Measurements from ENCODE around the gene MIER2.
A peak's percentile ranks its signal among the peaks of the same experiment; 100 is the strongest.
"Not testable (repeated sequence)": the region's sequence is repeated elsewhere in the genome, so short reads cannot be mapped to it uniquely, and the experiment has no call there.

Gene MIER2, protein sequence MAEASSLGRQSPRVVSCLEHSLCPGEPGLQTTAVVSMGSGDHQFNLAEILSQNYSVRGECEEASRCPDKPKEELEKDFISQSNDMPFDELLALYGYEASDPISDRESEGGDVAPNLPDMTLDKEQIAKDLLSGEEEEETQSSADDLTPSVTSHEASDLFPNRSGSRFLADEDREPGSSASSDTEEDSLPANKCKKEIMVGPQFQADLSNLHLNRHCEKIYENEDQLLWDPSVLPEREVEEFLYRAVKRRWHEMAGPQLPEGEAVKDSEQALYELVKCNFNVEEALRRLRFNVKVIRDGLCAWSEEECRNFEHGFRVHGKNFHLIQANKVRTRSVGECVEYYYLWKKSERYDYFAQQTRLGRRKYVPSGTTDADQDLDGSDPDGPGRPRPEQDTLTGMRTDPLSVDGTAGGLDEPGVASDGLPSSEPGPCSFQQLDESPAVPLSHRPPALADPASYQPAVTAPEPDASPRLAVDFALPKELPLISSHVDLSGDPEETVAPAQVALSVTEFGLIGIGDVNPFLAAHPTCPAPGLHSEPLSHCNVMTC

GRCh38 chr19:344625-345319, at the start of gene MIER2:
Gene MIER2, minus strand, starts transcription at chr19:344796. Its CDS starts 14 bp downstream, at chr19:344782.
- peak; percentile 87 for DNase-seq (ENCODE audit: low read depth)

DNA sequence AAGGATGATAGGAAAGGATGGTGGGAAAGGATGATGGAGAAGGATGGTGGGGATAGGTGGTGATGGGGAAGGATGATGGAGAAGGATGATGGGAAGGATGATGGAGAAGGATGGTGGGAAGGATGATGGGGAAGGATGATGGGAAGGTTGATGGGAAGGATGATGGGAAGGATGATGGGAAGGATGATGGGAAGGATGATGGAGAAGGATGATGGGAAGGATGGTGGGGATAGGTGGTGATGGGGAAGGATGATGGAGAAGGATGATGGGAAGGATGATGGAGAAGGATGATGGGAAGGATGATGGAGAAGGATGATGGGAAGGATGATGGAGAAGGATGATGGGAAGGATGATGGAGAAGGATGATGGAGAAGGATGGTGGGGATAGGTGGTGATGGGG, 49.0 kb upstream of the MIER2 start:
- DNase-seq (ENCODE audit: low read depth) = not testable (repeated sequence)

DNA sequence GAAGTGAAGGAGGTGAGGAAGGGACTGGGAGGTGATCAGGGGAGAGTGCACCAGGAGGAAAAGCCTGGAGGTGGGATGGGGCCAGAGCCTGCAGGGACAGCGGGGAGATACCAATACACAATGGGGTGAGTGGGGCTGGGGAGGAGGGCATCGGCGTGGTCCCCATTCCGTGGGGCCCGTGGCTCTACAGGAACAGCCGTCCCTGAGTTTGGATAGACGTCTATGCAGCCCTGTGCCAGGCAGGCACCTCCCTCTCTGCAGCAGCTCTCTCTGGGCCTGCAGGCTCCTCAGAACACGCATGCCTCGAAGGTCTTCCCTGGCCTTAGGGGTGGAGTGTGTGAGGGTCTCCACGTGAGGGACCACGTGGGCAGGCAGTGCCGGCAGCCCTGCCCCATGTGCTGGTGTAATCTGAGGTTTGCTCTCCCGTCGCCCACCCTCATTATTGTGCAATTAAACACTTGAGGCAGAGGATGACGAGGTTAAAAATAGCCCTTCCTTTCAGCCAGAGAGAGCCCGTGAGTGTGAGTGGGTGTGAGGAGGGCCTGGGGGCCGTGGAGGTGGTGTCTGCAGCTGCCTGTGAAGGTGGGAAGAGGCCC, 47.9 kb upstream of the MIER2 start:
- DNase-seq (ENCODE audit: low read depth) = no peak

GRCh38 chr19:391726-392374, 47.3 kb upstream of the MIER2 start:
- no peak for DNase-seq (ENCODE audit: low read depth)

- no peak for DNase-seq (ENCODE audit: low read depth)
These were observed 46.6 kb upstream of the MIER2 start for GRCh38 chr19:391207-391557.

GRCh38 chr19:390386-391206, 46.0 kb upstream of the MIER2 start:
- DNase-seq (ENCODE audit: low read depth) = no peak

DNA sequence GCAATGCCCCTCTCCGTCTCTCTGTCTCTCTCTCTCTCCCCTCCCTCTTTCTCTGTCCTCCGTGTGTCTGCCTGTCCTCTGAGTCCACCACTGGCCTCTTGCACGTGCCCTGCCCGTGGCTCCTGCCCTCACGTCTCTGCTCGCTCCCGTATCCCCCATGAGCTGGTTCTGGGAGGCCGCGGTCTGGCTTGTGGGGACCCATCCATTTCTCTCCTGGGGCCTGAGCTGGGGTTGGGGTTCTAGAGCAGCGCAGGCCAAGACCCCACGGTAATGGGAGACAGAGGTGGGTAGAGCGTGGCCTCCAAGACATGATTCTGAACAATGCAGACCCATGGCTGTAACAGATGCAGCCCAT, 45.3 kb upstream of the MIER2 start:
- no peak for DNase-seq (ENCODE audit: low read depth)

GRCh38 chr19:389255-389934, 44.8 kb upstream of the MIER2 start:
- DNase-seq (ENCODE audit: low read depth) = no peak

- DNase-seq (ENCODE audit: low read depth) = no peak
These were observed 44.1 kb upstream of the MIER2 start for GRCh38 chr19:388691-389090.

- no peak for DNase-seq (ENCODE audit: low read depth)
These were observed 43.2 kb upstream of the MIER2 start for GRCh38 chr19:387777-388176.

- not testable (repeated sequence) for DNase-seq (ENCODE audit: low read depth)
These were observed 42.2 kb upstream of the MIER2 start for GRCh38 chr19:386632-387301.

- DNase-seq (ENCODE audit: low read depth) = not testable (repeated sequence)
These were observed 41.6 kb upstream of the MIER2 start for GRCh38 chr19:386189-386588.

DNA sequence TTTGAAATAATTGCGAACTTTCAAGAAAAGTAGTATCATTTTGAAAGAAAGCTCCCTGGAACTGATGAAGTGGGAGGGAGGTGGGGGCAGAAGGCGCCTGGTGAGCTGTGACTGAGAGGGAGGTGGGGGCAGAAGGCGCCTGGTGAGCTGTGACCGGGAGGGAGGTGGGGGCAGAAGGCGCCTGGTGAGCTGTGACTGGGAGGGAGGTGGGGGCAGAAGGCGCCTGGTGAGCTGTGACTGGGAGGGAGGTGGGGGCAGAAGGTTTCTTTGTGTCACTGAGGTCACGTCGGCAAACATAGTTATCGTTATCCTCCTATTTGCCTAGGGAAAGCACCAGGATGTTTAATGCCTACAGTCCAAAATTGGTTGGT, 40.2 kb upstream of the MIER2 start:
- no peak for DNase-seq (ENCODE audit: low read depth)

DNA sequence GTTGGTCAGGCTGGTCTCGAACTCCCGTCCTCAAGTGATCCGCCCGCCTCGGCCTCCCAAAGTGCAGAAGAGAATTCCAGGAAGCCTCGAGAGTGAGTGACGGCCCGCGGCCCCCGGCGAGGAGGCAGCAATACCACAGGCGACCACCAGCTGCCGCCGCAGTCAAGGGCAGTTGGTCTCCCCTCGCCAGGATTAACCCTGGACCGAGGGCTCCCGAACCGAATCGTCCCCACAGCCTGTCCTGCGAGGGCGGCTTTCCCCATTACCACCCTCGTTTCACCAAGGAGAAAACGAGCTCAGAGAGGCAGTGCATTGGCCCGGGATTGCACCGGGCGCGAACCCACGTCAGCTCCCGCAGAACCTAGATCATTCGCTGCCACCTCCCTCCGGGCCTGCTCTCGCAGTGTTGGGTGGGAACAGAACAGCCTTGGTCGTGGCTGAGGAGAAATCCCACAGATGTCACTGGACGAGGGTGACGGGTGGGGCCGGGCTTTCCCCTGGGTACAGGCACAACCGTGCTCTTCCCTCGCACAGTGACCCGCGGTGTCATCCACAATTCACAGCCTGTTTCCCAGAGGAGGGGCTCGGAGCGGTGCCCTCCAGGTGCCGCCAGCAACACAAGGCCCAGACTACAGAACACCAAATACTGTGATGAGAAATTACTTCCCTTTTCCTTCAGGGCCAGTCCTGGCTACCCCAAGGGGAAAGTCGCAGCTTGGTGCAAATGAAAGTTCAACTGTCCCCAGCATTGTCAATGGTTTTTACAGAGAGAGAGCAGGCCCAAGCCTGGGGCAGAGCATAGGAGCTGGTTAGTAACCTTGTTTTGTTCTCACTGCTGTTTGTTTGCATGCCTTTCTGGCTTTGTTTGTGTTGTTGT, 39.6 kb upstream of the MIER2 start:
- DNase-seq (ENCODE audit: low read depth) = no peak

DNA sequence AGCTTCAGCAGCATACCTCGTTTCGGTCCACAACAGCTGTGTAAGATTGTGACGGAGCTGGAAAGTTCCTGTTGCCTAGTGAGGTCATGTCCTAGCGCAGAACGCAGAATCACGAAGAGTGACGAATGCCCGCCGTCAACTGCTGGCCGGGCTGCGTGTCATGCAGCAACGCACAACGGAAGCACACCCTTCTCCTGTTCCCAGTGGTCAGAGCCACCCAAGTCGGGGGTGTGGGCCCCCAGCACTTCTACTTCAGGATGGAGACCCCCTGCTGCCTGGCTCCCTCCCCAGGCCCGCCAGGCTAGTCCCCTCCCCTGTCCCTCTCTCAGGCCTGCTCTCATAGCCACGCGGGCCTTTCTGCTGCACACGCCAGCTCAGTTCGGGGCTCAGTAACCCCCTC, 38.4 kb upstream of the MIER2 start:
- DNase-seq (ENCODE audit: low read depth) = no peak

DNA sequence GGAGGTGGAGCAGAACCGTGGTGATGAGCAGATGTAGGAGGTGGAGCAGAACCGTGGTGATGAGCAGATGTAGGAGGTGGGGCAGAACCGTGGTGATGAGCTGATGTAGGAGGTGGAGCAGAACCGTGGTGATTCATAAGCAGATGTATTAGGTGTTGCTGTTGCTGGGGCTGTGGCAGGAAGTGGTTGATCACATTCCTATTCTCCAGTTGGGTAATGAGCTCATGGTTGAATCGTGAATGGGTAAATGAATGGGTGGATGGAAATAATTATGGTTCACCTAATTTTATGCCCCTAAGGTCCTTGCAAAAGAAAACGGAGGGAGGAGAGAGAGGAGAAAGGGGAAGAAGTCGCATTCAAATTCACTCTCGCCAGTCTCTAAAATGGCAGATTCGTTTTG, 38.0 kb upstream of the MIER2 start:
- not testable (repeated sequence) for DNase-seq (ENCODE audit: low read depth)

- DNase-seq (ENCODE audit: low read depth) = not testable (repeated sequence)
These were observed 37.3 kb upstream of the MIER2 start for GRCh38 chr19:381901-382300.

- not testable (repeated sequence) for DNase-seq (ENCODE audit: low read depth)
These were observed 36.1 kb upstream of the MIER2 start for GRCh38 chr19:380618-381219.

DNA sequence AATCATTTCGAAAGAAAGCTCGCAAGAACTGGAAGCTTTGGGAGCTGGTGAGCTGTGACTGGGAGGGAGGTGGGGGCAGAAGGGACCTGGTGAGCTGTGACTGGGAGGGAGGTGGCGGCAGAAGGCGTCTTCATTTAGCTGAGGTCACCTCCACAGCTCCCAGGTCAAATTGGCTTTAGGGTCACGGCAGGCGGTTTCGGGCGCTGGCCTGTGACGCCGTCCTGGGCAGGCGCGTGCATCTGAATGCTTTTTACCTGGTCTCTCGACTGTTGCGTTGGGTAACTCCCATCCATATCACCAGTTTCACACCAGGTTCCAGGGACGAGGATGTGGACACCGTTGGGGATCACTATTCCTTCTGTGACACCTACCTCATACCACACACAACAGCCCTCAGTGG, 35.2 kb upstream of the MIER2 start:
- no peak for DNase-seq (ENCODE audit: low read depth)
